GM18858 (cell line): ENCODE data around the gene RASAL2.
A peak's percentile ranks its signal among the peaks of the same experiment; 100 is the strongest.
"Not testable (repeated sequence)": the region's sequence is repeated elsewhere in the genome, so short reads cannot be mapped to it uniquely, and the experiment has no call there.

Experiments
- ATAC-seq: cut with Tn5 transposase; IDR thresholded peaks from one replicate; pipeline ENCODE4 v1.9.1; 2021; ENCODE audit not compliant: unreplicated experiment

Gene RASAL2

DNA sequence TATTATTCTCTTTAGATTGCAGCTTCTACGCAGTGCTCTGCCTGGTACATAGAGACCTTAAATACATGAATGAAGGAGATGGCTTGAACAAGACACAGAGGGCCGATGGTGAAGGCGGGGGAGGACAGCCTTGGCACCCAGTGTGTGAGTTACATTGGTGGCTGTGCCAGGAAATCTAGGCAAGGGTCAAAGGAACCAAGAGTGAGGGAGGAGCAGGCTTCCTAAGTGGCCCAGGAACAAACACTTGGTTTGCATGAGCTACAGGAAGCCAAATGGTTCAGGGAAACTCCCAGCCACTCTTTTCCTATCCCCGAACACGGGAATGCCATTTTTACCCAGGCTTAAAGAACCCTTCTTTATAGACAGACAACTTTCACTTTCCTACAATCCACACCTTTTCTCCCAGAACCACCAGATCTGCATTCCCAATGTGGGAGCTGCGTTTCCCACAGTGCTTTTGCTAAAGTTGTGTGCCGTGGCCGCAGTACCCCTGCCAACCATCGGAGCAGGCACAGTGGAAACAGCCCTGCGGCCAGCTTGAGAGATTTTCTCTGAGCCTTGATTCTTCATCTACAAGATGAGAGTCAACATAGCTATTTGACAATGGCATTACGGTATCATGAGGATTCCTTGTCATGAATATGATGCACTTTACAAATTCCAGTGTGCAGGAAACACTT is 406.3 kb downstream of the RASAL2 start:
- no peak for ATAC-seq

GRCh38 chr1:178500936-178501554 is 407.1 kb downstream of the RASAL2 start:
- no peak for ATAC-seq

- peak; percentile 83 for ATAC-seq
Measured at GRCh38 chr1:178501705-178502329, 407.9 kb downstream of the RASAL2 start.

- ATAC-seq = no peak
Measured at GRCh38 chr1:178502330-178502714, 408.4 kb downstream of the RASAL2 start.

- no peak for ATAC-seq
Measured at GRCh38 chr1:178502856-178503255, 409.0 kb downstream of the RASAL2 start.

- not testable (repeated sequence) for ATAC-seq
Measured at GRCh38 chr1:178503316-178503715, 409.4 kb downstream of the RASAL2 start.

- no peak for ATAC-seq
Measured at GRCh38 chr1:178503849-178504248, 409.9 kb downstream of the RASAL2 start.

DNA sequence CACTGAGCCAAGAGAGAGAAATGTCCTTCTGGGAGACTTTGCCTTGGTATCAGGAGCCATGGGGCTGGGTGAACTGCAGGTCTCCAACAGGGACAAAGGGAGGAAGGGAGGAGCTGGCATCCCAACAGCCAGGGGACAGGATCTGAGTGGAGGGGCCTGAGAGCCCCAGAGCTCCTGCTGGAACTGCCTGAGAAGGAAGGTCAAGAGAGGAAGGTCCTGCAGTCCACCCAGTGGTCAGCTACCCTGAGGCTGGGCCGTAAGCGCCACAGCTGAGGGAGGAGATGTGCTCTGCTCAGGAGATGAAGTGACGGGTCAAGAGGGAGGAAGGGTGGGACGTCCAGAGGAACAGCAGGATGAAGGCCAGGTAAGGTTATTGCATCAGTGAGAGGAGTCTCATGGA is 410.4 kb downstream of the RASAL2 start:
- no peak for ATAC-seq

GRCh38 chr1:178506177-178506576 is 412.3 kb downstream of the RASAL2 start:
- no peak for ATAC-seq

DNA sequence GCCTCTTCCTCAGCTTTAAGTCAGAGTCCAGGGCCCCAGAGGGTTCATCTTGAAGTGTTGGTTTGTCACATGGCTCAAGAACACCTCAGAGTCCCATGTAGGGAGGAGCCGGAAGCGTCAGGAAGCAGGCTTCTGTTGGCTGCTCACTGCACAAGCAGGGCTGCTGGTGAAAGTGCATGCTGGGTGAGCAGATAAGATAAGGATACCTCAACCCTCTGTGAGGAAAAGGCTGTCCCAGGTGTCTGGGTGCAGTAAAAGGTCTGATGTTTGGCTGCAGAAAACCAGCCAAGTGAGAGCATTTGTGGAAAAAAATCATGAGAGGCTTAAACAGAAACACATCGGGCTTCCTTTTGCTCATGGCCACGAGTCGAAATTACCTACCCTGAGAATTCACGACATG is 412.8 kb downstream of the RASAL2 start:
- no peak for ATAC-seq

GRCh38 chr1:178509414-178510007 is 415.6 kb downstream of the RASAL2 start:
- ATAC-seq = no peak

GRCh38 chr1:178510155-178510554 is 416.3 kb downstream of the RASAL2 start:
- no peak for ATAC-seq

GRCh38 chr1:178512566-178513277 is 418.8 kb downstream of the RASAL2 start, which contains the start of gene TEX35:
TEX35 (plus strand) TSS chr1:178513109; CDS start chr1:178513189, 80 bp downstream.
- no peak for ATAC-seq

GRCh38 chr1:178513278-178513983 is 419.5 kb downstream of the RASAL2 start:
- ATAC-seq = no peak

DNA sequence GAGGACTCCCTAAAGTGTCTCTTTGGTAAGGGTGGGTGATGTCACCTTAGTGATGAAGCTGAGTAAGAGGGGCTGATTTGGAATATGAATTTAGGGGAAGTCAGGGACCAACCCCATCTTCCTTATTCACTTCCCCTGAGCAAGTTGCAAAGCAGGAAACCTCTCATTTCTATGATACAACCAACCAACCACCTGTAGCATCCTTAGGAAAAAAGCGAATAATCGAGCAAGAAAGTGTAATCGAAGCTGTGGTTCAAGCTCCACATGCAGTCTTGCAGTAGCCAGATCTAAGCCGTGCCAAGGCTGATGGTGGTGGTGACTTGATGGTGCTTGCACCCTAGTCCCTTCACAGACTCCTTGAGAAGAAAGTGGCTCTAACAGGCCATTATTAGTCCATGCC is 422.2 kb downstream of the RASAL2 start:
- ATAC-seq = no peak

DNA sequence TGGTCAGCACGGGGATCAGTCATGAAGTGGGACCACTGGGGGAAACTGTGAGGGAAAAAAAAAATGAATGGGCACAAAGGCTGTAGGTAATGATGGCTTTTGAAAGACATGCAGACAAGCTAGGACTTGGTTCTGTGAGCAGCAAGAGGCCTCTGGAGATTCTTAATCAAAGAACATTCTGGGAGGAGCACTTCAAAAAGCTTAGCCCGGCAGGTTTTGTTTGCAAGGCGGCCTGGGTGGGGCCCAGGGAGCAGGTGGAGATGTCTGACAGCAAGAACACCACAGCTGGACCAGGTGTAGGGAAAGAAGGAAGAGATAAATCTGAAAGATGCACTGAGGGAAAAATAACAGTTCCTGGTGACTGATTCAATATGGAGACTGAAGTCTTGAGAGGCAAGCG is 425.0 kb downstream of the RASAL2 start:
- no peak for ATAC-seq

DNA sequence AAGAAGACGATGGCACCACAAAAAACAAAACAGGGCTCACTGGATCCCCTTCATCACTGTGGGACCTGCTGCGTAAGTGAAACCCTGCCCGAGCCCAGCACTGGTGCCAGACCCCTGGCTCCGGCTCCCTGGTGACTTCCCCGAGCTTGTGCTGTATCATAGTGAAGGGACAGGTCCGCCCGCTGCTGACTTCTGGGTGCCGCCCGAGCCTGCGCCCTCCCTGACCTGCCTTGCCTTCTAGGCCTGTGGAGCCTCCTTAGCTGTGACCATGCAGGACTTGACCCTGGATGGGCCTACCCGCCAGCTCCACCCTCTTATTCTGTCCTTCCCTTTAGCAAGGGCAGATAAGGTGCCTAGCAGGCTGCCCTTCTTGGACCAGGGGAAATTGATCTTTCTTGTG is 426.9 kb downstream of the RASAL2 start:
- no peak for ATAC-seq

- ATAC-seq = no peak
Measured at GRCh38 chr1:178521241-178521640, 427.3 kb downstream of the RASAL2 start.

GRCh38 chr1:178527117-178527516 is 433.2 kb downstream of the RASAL2 start:
- no peak for ATAC-seq

DNA sequence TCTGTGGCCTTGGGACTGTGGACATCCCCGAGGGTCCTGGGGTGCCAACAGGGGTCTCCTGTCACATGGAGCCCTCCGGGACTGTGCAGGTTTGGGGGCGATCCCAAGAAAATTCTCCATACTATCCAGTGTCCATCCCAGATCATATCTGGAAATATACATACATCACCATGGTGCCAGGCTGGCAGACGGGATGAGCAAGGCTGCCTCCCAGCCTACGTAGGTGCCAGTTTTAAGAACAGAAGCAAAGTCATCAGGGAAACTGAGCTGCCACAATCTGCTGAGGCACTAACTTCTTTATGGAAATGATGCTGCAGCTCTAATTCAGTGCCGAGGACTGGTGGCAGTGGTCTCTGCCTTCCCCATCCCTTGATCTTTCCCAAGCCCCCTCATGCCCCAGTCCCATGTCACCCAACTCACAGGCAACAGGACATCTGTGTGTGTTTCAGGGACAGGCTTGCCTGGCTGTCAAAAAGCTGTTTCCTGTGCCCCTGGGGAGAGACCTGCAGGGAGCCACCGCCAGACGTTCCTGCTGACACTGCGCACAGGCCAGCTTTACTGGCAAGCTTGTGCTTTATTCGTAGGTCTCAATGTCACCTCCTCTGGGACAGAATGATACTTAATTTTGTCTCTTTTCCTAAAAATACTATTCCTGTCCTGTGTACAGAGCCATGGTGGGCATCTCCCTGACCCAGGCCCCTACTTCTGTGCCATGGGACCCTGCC is 434.5 kb downstream of the RASAL2 start:
- no peak for ATAC-seq
